Left lung (tissue), 10 donors: ENCODE data around the gene PPP2R5D. TPM values are rescaled to one million over a fixed set of nuclear protein-coding genes. Genes with fewer than 3 reads are reported as not detected.

ENCODE experiments used
- ATAC-seq: fragments of 200-7000 bp; cut with Tn5 transposase; one replicate; pipeline ENCODE4 v1.9.1; 2020; ENCODE audit warnings: moderate library complexity
- DNase-seq, 4 donors: peaks; one replicate each; pipeline ENCODE4 v3.0.0-alpha.2; 2013 to 2020
- H3K27ac ChIP-seq, 2 donors: fragments of 200-600 bp; sonication (generic) in 1 of 2; one replicate each; pipeline versions ENCODE4 v1.5.0 to v1.8.0; 2020 to 2021
- H3K27me3 ChIP-seq, 2 donors: fragments of 200-600 bp; sonication (generic) in 1 of 2; one replicate each; pipeline versions ENCODE4 v1.5.0 to v1.8.0; 2020 to 2021
- H3K36me3 ChIP-seq, 2 donors: fragments of 200-600 bp; sonication (generic) in 1 of 2; one replicate each; pipeline versions ENCODE4 v1.5.0 to v1.8.0; 2020 to 2021
- H3K4me1 ChIP-seq, 2 donors: fragments of 200-600 bp; one replicate each; pipeline ENCODE4 v1.8.0; 2021
- H3K4me3 ChIP-seq, 2 donors: fragments of 200-600 bp; sonication (generic) in 1 of 2; one replicate each; pipeline versions ENCODE4 v1.5.0 to v1.8.0; 2020 to 2021; ENCODE audit warnings: mild to moderate bottlenecking in 1 of 2
- H3K9me3 ChIP-seq, 2 donors: fragments of 200-600 bp; sonication (generic) in 1 of 2; one replicate each; pipeline versions ENCODE4 v1.5.0 to v1.8.0; 2020 to 2021
- CTCF ChIP-seq, 2 donors: fragments of 200-600 bp; sonication (generic) in 1 of 2; IDR thresholded peaks; one replicate each; pipeline versions ENCODE4 v1.5.0 to v1.8.0; 2021; ENCODE audit warnings: antibody characterized with exemption in 2 of 2
- intact Hi-C, 2 donors: fragments of 100-400 bp; cut with DNase I; formaldehyde crosslinking; loops; one replicate each; pipeline versions ENCODE4 v1.11.2 to v1.14.2; 2022
- polyA plus RNA-seq, 6 donors: library from polyadenylated mRNA; unstranded; fragments of 120-200 nt; gene quantifications; one replicate each; pipeline ENCODE4 v1.2.1, GENCODE V29; 2013; ENCODE audit not compliant: insufficient read length in 6 of 6
- total RNA-seq, 2 donors: library from RNA; stranded (reverse); fragmentation: NEBNext Ultra II Directional; extraction: Animal tissue kit (Norgen Biotek cat#: 25700); gene quantifications; one replicate each; pipeline ENCODE4 v1.2.1, GENCODE V29; 2021
- donor health status: DM: no; HTN: yes; CAD: no.
- donor health status: DM: no; HTN: no; CAD: no.

The PPP2R5D gene
- total and polyA plus RNA-seq, 8 donors: 30.0 to 76.3 (median 62.3) TPM

DNA sequence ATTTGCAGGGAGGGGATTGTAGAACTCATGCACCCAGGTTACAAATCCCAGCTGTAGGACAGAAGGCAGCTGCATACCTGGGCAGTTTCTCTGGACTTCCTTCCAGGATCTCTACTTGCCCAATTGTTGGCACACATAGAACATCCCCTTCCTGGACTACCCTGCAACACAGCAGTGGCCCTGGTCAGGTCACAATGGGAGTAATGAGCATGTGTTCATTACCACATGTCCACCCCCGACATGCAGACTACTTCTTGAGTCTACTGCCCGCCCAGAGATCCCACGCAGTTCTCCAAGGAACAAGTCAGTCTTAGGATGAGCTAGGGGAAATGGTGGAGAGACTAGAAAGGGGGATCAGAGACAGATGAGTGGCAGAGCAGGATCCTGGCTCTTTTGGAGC lies 10.4 kb upstream of the PPP2R5D start:
- Histone ChIP-seq H3K4me1 (peaks cover 6 to 29% of the 10 kb centered on the region in 2 donors), H3K36me3 (peaks cover 0 to 20% of the 10 kb centered on the region in 2 donors), H3K27me3 (no peaks in the 10 kb centered on the region), H3K27ac (no peak overlapping the region), H3K4me3 (no peak overlapping the region), H3K9me3 (no peaks in the 10 kb centered on the region)
- intact Hi-C loops: no loop called here
- ATAC-seq: no peak
- no peak for TF ChIP-seq CTCF (IDR thresholded peaks at IDR 0.05)
- no peak for DNase-seq

DNA sequence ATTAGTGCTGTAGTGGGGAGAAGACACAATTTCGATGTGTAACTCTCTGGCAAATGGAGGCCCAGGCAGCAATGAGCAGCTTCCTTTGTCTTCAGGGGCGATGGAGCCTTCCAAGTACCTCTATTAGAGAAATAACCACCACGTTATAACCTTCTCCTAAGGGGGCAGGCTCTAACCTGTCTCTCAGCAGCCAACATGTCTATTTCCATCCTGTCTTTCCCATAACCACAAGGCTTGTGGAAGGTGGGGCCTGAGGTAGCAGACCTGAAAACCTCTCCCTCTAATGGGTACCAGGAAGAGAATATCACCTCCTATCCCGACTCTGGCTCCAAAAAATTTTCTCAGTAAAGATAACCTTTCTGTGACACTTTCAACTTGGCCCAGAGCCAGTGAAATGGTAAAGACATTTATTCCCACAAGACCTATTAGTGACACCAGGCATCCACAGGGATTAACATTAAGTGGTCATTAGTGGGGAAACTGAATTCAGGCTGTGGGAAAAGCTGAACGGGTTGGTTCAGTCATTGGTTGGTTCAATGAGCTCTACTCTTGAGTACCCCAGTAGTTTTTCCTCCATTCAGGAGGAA lies 9.4 kb upstream of the PPP2R5D start:
- Histone ChIP-seq H3K4me3 (no peak overlapping the region), H3K27ac (no peak overlapping the region), H3K4me1 (peaks cover 11 to 36% of the 10 kb centered on the region in 2 donors), H3K9me3 (no peaks in the 10 kb centered on the region), H3K27me3 (no peaks in the 10 kb centered on the region), H3K36me3 (peaks cover 0 to 11% of the 10 kb centered on the region in 2 donors)
- ATAC-seq (no peak), DNase-seq (no peak)
- no peak for TF ChIP-seq CTCF (IDR thresholded peaks at IDR 0.05)
- intact Hi-C loops: no loop called here

- Histone ChIP-seq H3K27ac (peak overlapping the region; percentile 67 to 93), H3K4me3 (peak overlapping the region; percentile 95 to 96), H3K4me1 (peaks cover 11 to 35% of the 10 kb centered on the region in 2 donors), H3K9me3 (no peaks in the 10 kb centered on the region), H3K27me3 (no peaks in the 10 kb centered on the region), H3K36me3 (peaks cover 0 to 8% of the 10 kb centered on the region in 2 donors)
- intact Hi-C loops: no loop called here
- peak in 2 of 4 donors; percentile 39 to 88 for DNase-seq
- peak; percentile 41 for ATAC-seq
- no peak for TF ChIP-seq CTCF (IDR thresholded peaks at IDR 0.05)
Observed at GRCh38 chr6:42978487-42978838, 5.9 kb upstream of the PPP2R5D start.

GRCh38 chr6:42978839-42979522 lies 5.4 kb upstream of the PPP2R5D start, which contains the start of gene PEX6:
Gene PEX6, minus strand, starts transcription at chr6:42979181. Its CDS starts 31 bp downstream, at chr6:42979150.
- Histone ChIP-seq H3K4me3 (peak within 1 kb of the TSS; percentile 95 to 96), H3K27me3 (no peaks in the 10 kb centered on the region), H3K36me3 (peaks cover 0 to 3% of the 10 kb centered on the region in 2 donors), H3K27ac (peak within 1 kb of the TSS; percentile 67 to 93), H3K4me1 (peaks cover 11 to 41% of the 10 kb centered on the region in 2 donors), H3K9me3 (no peaks in the 10 kb centered on the region)
- intact Hi-C loops: no loop called here
- DNase-seq (peak; percentile 82 to 99 (median 91)), ATAC-seq (peak; percentile 95)
- no peak for TF ChIP-seq CTCF (IDR thresholded peaks at IDR 0.05)

DNA sequence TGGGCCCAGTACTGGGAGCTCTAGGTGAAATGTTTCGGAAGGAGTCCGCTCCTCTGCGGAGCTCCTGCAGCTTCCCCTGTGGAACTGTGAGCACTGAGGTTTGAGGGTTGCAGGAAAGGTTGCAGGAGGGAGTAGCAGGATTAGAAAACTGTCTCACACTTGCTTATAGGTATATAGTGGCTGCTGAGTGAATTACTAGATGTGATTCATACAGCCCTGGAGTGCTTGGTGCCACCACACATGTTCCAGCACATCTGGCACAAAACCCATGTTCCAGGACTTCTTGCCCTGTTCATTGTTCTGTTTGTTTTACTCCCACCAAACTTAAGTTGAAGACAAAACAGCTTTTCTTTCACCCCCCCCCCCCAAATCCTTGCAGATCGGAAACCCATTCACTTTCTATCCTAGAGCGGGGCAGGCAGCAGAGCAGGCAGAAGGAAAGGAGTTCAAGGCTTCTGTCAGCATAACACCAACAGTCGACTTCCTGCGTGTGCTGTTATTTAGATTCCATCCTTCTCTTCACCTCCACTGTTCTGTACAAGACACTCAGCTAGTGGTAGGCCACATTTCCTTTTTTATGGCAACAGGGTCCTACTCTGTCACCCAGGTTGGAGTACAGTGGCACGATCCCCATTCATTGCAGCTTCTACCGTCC lies 4.7 kb upstream of the PPP2R5D start:
- H3K27me3 ChIP-seq: no peaks in the 10 kb centered on the region
- no peaks in the 10 kb centered on the region for H3K9me3 ChIP-seq
- peak overlapping the region; percentile 67 to 93 for H3K27ac ChIP-seq
- H3K4me3 ChIP-seq: peak overlapping the region; percentile 95 to 96
- intact Hi-C loops: no loop called here
- H3K36me3 ChIP-seq: no peaks in the 10 kb centered on the region
- TF ChIP-seq CTCF (IDR thresholded peaks at IDR 0.05): no peak
- peak; percentile 5 for ATAC-seq
- H3K4me1 ChIP-seq: peaks cover 11 to 41% of the 10 kb centered on the region in 2 donors
- peak in 1 of 4 donors; percentile 8 for DNase-seq
